Lower leg skin (tissue), 3 donors: Measurements from ENCODE around the gene GRB10.

Experiments used
- POLR2A ChIP-seq, 2 donors: fragments of 450-650 bp; IDR thresholded peaks; one replicate each; pipeline ENCODE4 v1.6.1; 2016 to 2017; ENCODE audit warnings: antibody characterized with exemption in 2 of 2, mild to moderate bottlenecking in 1 of 2, moderate library complexity in 1 of 2
- TF ChIP-seq, protein P1 (sequence below), 3 donors: fragments of 450-650 bp; IDR thresholded peaks; one replicate each; pipeline ENCODE4 v1.5.1; 2016; ENCODE audit warnings: antibody characterized with exemption in 3 of 3, mild to moderate bottlenecking in 3 of 3, moderate library complexity in 2 of 3

DNA sequence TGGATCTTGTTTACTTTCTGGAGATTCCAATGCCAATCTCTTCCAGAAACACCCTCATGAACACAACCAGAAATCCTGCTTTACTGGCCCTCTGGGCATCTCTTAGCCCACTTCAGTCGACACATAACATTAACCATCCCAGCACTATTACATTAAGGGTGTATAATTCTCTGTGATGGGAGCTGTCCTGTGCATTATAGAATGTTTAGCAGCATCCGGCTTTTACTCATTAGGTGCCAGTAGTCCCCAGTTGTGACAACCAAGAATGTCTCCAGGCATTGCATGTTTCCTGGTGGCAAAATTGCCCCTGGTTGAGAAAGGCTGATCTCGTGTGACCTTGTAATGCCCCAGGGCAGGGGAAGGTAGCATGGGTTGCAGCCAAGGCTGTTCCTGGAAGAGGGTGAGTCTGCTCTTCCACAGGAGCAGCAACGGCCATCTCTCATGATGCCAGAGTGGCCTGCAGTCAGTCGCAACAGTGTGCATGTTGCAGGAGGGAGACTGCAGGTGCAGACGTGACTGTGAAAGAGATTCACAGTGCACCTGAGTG is 214.9 kb downstream of the GRB10 start:
- TF ChIP-seq, protein P1, sequence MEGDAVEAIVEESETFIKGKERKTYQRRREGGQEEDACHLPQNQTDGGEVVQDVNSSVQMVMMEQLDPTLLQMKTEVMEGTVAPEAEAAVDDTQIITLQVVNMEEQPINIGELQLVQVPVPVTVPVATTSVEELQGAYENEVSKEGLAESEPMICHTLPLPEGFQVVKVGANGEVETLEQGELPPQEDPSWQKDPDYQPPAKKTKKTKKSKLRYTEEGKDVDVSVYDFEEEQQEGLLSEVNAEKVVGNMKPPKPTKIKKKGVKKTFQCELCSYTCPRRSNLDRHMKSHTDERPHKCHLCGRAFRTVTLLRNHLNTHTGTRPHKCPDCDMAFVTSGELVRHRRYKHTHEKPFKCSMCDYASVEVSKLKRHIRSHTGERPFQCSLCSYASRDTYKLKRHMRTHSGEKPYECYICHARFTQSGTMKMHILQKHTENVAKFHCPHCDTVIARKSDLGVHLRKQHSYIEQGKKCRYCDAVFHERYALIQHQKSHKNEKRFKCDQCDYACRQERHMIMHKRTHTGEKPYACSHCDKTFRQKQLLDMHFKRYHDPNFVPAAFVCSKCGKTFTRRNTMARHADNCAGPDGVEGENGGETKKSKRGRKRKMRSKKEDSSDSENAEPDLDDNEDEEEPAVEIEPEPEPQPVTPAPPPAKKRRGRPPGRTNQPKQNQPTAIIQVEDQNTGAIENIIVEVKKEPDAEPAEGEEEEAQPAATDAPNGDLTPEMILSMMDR (IDR thresholded peaks at IDR 0.05): no peak
- TF ChIP-seq POLR2A (IDR thresholded peaks at IDR 0.05): no peak
